ENCODE data around the gene GPR68. TPM values are rescaled to one million over a fixed set of nuclear protein-coding genes. Genes with fewer than 3 reads are reported as not detected.

The GPR68 gene
- total and polyA plus RNA-seq, 2 experiments from 2014 or later = 0.19 to 0.35 TPM

- TF ChIP-seq NANOG (IDR thresholded peaks at IDR 0.05; ENCODE audit: borderline replicate concordance) = no peak
- peak; percentile 37 for TF ChIP-seq EZH2 (IDR thresholded peaks at IDR 0.05; ENCODE audit: low read depth, unreplicated experiment)
- peak overlapping the region; percentile 94 for H3K4me2 ChIP-seq
- no peaks in the 10 kb centered on the region for H3K4me1 ChIP-seq (ENCODE audit: insufficient read depth)
- H3K36me3 Mint-ChIP-seq (ENCODE audit: low read depth) = no peaks in the 10 kb centered on the region
- DNase-seq (ENCODE audit: low spot score) (peak; percentile 65), ATAC-seq (peak; percentile 70)
- peak overlapping the region; percentile 72 for H3K4me3 ChIP-seq
- no peaks in the 10 kb centered on the region for H3K79me2 ChIP-seq (replicated peaks; ENCODE audit: insufficient read depth)
- peak overlapping the region; percentile 83 for H3K4me3 Mint-ChIP-seq
- no peaks in the 10 kb centered on the region for H3K36me3 ChIP-seq (ENCODE audit: insufficient read depth)
- no peaks in the 10 kb centered on the region; the same call in 2 of the 3 replicates for H3K9me3 Mint-ChIP-seq
- no peaks in the 10 kb centered on the region for H4K20me1 ChIP-seq (replicated peaks; ENCODE audit: insufficient read depth)
- no peaks in the 10 kb centered on the region for H3K9me2 ChIP-seq (ENCODE audit: insufficient read depth)
- no peak overlapping the region for H3K27ac Mint-ChIP-seq
- peaks cover 23% of the 10 kb centered on the region for H3K27me3 Mint-ChIP-seq (ENCODE audit: insufficient read depth, low read depth, poor library complexity)
- H3K27me3 ChIP-seq (ENCODE audit: insufficient read depth) = peaks cover 36% of the 10 kb centered on the region
- peak overlapping the region; percentile 99 for H2AFZ ChIP-seq
- no peaks in the 10 kb centered on the region for H3F3A ChIP-seq (replicated peaks; ENCODE audit: low read depth)
- H3K4me1 Mint-ChIP-seq = peaks cover 15% of the 10 kb centered on the region
- no peak overlapping the region for H3K27ac ChIP-seq (ENCODE audit: low read depth)
These were observed 19.9 kb upstream of the GPR68 start for GRCh38 chr14:91264151-91265150.

DNA sequence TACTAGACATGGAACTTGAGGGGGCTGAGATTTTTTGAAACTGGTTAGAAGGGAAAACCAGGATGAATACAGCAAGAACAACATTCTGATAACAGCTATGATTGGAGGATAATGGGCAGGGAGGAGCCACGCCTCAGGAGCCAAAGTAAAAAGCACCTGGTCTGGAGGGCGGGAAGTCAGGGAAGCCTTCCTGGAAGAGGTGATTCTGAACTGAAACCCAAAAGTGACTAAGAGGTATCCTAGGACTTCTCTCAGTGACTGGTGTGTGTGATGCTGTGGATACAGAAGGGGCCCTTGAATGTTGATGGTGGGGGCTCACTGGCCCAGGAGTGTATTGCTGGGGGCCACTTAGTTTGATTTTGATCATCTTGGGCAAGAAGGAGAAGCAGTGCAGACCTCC lies 18.8 kb upstream of the GPR68 start:
- H3F3A ChIP-seq (replicated peaks; ENCODE audit: low read depth) = no peaks in the 10 kb centered on the region
- H3K9me3 Mint-ChIP-seq = no peaks in the 10 kb centered on the region; the same call in 2 of the 3 replicates
- H3K4me1 ChIP-seq (ENCODE audit: insufficient read depth) = no peaks in the 10 kb centered on the region
- no peak for TF ChIP-seq EZH2phosphoT487 (IDR thresholded peaks at IDR 0.05; ENCODE audit: unreplicated experiment)
- TF ChIP-seq STAT1 (IDR thresholded peaks at IDR 0.05; ENCODE audit: unreplicated experiment) = no peak
- no peak for TF ChIP-seq CREB1 (CRISPR knock-in tag; IDR thresholded peaks at IDR 0.05; ENCODE audit: low read depth)
- no peaks in the 10 kb centered on the region for H4K20me1 ChIP-seq (replicated peaks; ENCODE audit: insufficient read depth)
- H3K36me3 ChIP-seq (ENCODE audit: insufficient read depth) = no peaks in the 10 kb centered on the region
- H3K4me1 Mint-ChIP-seq = peaks cover 15% of the 10 kb centered on the region
- no peak overlapping the region for H3K27ac ChIP-seq (ENCODE audit: low read depth)
- no peaks in the 10 kb centered on the region for H3K36me3 Mint-ChIP-seq (ENCODE audit: low read depth)
- no peaks in the 10 kb centered on the region for H3K79me2 ChIP-seq (replicated peaks; ENCODE audit: insufficient read depth)
- peaks cover 36% of the 10 kb centered on the region for H3K27me3 ChIP-seq (ENCODE audit: insufficient read depth)
- no peak overlapping the region for H3K4me3 ChIP-seq
- no peak overlapping the region for H3K27ac Mint-ChIP-seq
- peaks cover 22% of the 10 kb centered on the region for H3K27me3 Mint-ChIP-seq (ENCODE audit: insufficient read depth, low read depth, poor library complexity)
- no peaks in the 10 kb centered on the region for H3K9me2 ChIP-seq (ENCODE audit: insufficient read depth)
- DNase-seq (ENCODE audit: low spot score) = no peak
- peak overlapping the region; percentile 99; the same call in 1 of the 2 replicates for H2AFZ ChIP-seq
- H3K4me2 ChIP-seq = peak overlapping the region; percentile 94; the same call in 1 of the 2 replicates
- ATAC-seq = no peak
- peak overlapping the region; percentile 83 for H3K4me3 Mint-ChIP-seq

DNA sequence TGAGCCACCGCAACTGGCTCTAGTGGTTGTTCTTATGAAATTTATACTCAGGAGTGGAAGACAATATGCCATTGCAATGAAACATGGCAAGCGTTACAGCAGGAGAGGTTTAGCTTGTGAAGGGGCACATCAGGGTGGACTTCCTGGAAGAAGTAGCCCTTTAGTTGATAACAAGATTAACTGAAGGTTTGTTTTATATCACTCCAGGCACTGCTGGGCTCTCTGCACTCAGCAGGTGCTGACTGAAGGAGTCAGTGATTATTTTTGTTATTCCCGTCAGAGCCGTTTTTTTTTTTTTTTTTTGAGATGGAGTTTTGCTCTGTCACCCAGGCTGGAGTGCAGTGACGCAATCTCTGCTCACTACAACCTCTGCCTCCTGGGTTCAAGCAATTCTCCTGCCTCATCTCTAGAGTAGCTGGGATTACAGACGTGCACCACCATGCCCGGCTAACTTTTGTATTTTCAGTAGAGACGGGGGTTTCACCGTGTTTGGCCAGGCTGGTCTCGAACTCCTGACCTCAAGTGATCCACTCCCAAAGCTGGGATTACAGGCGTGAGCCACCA lies 17.6 kb upstream of the GPR68 start:
- DNase-seq (ENCODE audit: low spot score) = no peak
- no peaks in the 10 kb centered on the region for H3K36me3 Mint-ChIP-seq (ENCODE audit: low read depth)
- peaks cover 27% of the 10 kb centered on the region for H3K27me3 Mint-ChIP-seq (ENCODE audit: insufficient read depth, low read depth, poor library complexity)
- TF ChIP-seq ZNF114 (CRISPR knock-in tag; IDR thresholded peaks at IDR 0.05) = no peak
- TF ChIP-seq EZH2phosphoT487 (IDR thresholded peaks at IDR 0.05; ENCODE audit: unreplicated experiment) = no peak
- TF ChIP-seq CREB1 (CRISPR knock-in tag; IDR thresholded peaks at IDR 0.05; ENCODE audit: low read depth) = no peak
- TF ChIP-seq EZH2 (IDR thresholded peaks at IDR 0.05; ENCODE audit: low read depth, unreplicated experiment) = no peak
- no peak for TF ChIP-seq STAT1 (IDR thresholded peaks at IDR 0.05; ENCODE audit: unreplicated experiment)
- no peak for TF ChIP-seq POLR2AphosphoS5 (IDR thresholded peaks at IDR 0.05; ENCODE audit: low read depth)
- TF ChIP-seq ZNF331 (CRISPR knock-in tag; IDR thresholded peaks at IDR 0.05; ENCODE audit: low read depth) = no peak

More for the DNA sequence above, 17.6 kb upstream of the GPR68 start:
- Histone ChIP-seq H3K4me3 (no peak overlapping the region), H3K27ac (ENCODE audit: low read depth) (no peak overlapping the region), H3K79me2 (replicated peaks; ENCODE audit: insufficient read depth) (no peaks in the 10 kb centered on the region), H3K27me3 (ENCODE audit: insufficient read depth) (peaks cover 36% of the 10 kb centered on the region), H2AFZ (no peak overlapping the region), H3K36me3 (ENCODE audit: insufficient read depth) (no peaks in the 10 kb centered on the region), H3K9me2 (ENCODE audit: insufficient read depth) (no peaks in the 10 kb centered on the region), H4K20me1 (replicated peaks; ENCODE audit: insufficient read depth) (no peaks in the 10 kb centered on the region), H3K4me1 (ENCODE audit: insufficient read depth) (peaks cover 2% of the 10 kb centered on the region; the same call in 1 of the 2 replicates), H3K4me2 (no peak overlapping the region), H3F3A (replicated peaks; ENCODE audit: low read depth) (no peaks in the 10 kb centered on the region)
- Mint-ChIP-seq H3K9me3 (no peaks in the 10 kb centered on the region; the same call in 2 of the 3 replicates), H3K4me1 (peaks cover 23% of the 10 kb centered on the region), H3K27ac (no peak overlapping the region), H3K4me3 (no peak overlapping the region)
- ATAC-seq = no peak

Measured in GM23338 (cell line).